ENCODE data around the gene B3GAT3.

DNA sequence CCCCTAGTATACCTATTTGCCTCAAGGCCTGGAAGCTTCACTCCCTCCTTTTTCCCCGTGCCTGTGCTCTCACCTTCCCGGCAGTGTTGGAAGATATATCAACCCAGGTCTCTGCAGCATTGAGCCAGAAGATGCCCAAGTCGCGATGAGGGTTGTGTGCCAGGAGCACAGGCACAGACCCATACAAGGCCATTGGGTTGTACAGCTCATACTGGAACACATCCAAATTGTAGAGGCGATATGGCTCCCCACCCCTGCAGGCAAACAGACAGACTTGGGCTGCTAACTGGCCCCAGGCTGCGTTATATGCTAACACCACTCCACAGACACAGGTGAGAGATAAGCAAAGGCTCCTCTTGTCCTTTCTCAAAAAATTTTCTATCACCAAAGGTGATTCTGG lies 10.7 kb upstream of the B3GAT3 start:
- TF ChIP-seq EP300 (conservative IDR thresholded peaks at IDR 0.05; ENCODE audit: poor library complexity, severe bottlenecking) (no peak), MXI1 (conservative IDR thresholded peaks at IDR 0.05; ENCODE audit: poor library complexity, severe bottlenecking) (no peak), POLR2AphosphoS5 (IDR thresholded peaks at IDR 0.05) (no peak), EZH2 (IDR thresholded peaks at IDR 0.05; ENCODE audit: borderline replicate concordance, insufficient read depth, low read length, poor library complexity, severe bottlenecking) (no peak), SMC3 (conservative IDR thresholded peaks at IDR 0.05; ENCODE audit: poor library complexity) (no peak), RAD21 (conservative IDR thresholded peaks at IDR 0.05) (no peak), TAF1 (IDR thresholded peaks at IDR 0.05; ENCODE audit: low read depth) (no peak)
- TF ChIP-seq, protein P1, sequence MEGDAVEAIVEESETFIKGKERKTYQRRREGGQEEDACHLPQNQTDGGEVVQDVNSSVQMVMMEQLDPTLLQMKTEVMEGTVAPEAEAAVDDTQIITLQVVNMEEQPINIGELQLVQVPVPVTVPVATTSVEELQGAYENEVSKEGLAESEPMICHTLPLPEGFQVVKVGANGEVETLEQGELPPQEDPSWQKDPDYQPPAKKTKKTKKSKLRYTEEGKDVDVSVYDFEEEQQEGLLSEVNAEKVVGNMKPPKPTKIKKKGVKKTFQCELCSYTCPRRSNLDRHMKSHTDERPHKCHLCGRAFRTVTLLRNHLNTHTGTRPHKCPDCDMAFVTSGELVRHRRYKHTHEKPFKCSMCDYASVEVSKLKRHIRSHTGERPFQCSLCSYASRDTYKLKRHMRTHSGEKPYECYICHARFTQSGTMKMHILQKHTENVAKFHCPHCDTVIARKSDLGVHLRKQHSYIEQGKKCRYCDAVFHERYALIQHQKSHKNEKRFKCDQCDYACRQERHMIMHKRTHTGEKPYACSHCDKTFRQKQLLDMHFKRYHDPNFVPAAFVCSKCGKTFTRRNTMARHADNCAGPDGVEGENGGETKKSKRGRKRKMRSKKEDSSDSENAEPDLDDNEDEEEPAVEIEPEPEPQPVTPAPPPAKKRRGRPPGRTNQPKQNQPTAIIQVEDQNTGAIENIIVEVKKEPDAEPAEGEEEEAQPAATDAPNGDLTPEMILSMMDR (IDR thresholded peaks at IDR 0.05; ENCODE audit: poor library complexity, severe bottlenecking) = no peak
- TF ChIP-seq, protein P2, sequence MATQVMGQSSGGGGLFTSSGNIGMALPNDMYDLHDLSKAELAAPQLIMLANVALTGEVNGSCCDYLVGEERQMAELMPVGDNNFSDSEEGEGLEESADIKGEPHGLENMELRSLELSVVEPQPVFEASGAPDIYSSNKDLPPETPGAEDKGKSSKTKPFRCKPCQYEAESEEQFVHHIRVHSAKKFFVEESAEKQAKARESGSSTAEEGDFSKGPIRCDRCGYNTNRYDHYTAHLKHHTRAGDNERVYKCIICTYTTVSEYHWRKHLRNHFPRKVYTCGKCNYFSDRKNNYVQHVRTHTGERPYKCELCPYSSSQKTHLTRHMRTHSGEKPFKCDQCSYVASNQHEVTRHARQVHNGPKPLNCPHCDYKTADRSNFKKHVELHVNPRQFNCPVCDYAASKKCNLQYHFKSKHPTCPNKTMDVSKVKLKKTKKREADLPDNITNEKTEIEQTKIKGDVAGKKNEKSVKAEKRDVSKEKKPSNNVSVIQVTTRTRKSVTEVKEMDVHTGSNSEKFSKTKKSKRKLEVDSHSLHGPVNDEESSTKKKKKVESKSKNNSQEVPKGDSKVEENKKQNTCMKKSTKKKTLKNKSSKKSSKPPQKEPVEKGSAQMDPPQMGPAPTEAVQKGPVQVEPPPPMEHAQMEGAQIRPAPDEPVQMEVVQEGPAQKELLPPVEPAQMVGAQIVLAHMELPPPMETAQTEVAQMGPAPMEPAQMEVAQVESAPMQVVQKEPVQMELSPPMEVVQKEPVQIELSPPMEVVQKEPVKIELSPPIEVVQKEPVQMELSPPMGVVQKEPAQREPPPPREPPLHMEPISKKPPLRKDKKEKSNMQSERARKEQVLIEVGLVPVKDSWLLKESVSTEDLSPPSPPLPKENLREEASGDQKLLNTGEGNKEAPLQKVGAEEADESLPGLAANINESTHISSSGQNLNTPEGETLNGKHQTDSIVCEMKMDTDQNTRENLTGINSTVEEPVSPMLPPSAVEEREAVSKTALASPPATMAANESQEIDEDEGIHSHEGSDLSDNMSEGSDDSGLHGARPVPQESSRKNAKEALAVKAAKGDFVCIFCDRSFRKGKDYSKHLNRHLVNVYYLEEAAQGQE (IDR thresholded peaks at IDR 0.05; ENCODE audit: borderline replicate concordance) = no peak
